ENCODE results near the gene MESP1.

DNA sequence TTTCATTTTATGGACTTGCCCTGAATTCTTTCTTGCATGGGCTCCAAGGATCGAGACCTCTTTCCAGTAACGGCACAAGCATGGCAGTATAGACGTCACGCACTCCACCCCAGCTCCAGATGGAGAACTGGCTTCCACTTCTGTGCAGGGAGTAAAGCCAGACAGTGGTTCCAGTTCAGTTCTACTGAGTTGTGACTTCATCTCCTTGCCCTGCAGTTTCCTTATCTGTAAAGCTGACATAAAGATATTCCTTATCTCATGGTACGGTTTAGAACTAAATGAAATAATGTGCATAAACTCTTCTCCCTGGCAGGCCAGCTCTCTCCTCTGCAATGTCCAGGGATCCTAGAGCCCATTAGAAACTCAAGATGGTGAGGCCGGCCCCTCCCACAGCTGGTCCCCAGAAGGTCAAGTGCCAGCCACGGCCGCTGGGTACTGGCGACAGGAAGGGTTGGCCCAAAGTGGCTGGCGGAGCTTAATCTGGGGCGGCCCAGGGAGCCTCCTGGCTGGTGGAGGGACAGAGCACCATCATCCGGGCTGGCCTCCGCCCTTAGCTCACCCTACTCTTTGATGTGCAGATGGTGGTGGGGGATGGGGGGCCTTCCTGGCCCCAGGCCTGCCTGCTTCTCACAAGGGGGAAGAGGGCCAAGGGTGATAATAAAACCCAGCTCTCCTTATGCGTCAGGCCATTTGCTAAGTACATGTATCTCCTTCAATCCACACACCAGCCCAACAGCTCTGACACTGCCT lies 32.2 kb upstream of the MESP1 start:
- TF ChIP-seq, protein P1, sequence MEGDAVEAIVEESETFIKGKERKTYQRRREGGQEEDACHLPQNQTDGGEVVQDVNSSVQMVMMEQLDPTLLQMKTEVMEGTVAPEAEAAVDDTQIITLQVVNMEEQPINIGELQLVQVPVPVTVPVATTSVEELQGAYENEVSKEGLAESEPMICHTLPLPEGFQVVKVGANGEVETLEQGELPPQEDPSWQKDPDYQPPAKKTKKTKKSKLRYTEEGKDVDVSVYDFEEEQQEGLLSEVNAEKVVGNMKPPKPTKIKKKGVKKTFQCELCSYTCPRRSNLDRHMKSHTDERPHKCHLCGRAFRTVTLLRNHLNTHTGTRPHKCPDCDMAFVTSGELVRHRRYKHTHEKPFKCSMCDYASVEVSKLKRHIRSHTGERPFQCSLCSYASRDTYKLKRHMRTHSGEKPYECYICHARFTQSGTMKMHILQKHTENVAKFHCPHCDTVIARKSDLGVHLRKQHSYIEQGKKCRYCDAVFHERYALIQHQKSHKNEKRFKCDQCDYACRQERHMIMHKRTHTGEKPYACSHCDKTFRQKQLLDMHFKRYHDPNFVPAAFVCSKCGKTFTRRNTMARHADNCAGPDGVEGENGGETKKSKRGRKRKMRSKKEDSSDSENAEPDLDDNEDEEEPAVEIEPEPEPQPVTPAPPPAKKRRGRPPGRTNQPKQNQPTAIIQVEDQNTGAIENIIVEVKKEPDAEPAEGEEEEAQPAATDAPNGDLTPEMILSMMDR (IDR thresholded peaks at IDR 0.05; ENCODE audit: low read depth, low read length, poor library complexity, severe bottlenecking) = no peak
- no peak for TF ChIP-seq EZH2phosphoT487 (IDR thresholded peaks at IDR 0.05; ENCODE audit: borderline replicate concordance, low read length)
